GM13977 (cell line): ENCODE results near the gene AHRR.

ENCODE experiments used
- DNase-seq: peaks from one replicate; pipeline ENCODE4 v3.0.0; 2012; ENCODE audit warnings: low spot score
- in situ Hi-C: fragments of 300-500 bp; cut with MboI; formaldehyde crosslinking; loops from one replicate; pipeline ENCODE4 v1.12.0; 2022; ENCODE audit warnings: low sequenced_read_pairs, low pct_unique_long_range_greater_than_20kb, mixed read lengths, inconsistent platforms; ENCODE audit not compliant: unreplicated experiment
- TF ChIP-seq, protein P1 (sequence below): IDR thresholded peaks from 2 replicates; pipeline ENCODE4 v1.5.1; 2012; ENCODE audit warnings: mild to moderate bottlenecking, control low read depth; ENCODE audit not compliant: insufficient read depth; ENCODE audit errors: extremely low read depth, missing control alignments

The AHRR gene

DNA sequence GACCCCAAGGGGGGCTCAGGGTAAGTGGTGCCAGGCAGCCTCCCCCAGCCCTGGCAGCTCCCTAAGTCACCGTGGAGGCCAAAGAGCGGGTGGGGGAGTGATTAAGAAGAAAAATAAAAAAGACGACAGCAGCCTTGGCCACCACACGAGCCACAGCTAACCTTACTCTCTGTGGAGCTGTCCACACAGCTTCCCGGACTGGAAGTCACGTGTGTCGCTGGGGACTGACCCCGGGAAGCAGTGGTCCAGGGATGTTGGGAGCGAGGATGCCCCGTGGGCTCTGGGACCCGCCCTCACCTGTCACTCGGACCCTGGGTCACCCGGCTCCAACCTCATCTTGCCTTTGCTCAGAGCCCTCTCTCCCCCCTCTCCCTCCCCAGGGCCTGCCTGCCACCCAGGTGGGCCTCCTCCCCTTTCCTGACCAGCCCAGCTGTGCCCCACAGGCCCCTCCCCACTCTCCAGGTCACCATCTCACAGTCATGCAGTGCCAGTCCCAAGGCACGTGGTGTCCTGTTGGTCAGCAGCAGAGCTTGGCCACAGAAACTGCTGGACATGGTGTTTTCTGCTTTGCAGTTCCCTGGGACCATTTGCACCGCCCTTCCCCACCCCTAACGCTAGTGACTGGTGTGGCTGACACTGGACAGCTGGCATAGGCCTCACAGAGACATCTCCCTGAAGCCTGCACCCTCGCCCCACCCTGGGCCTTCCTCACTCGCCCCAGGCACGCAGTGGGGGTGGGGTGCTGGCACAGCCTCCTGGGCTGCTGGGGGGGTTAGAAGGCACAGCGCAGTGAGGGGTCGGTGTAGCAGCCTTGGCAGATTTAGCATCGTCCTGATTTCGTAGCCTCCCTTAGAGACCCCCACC lies 111.6 kb downstream of the AHRR start:
- in situ Hi-C loops = loop anchor here (10.0 kb wide), 1 partner anchor 108 kb away; the partner anchor contains the start of gene AHRR
- DNase-seq = no peak
- TF ChIP-seq, protein P1, sequence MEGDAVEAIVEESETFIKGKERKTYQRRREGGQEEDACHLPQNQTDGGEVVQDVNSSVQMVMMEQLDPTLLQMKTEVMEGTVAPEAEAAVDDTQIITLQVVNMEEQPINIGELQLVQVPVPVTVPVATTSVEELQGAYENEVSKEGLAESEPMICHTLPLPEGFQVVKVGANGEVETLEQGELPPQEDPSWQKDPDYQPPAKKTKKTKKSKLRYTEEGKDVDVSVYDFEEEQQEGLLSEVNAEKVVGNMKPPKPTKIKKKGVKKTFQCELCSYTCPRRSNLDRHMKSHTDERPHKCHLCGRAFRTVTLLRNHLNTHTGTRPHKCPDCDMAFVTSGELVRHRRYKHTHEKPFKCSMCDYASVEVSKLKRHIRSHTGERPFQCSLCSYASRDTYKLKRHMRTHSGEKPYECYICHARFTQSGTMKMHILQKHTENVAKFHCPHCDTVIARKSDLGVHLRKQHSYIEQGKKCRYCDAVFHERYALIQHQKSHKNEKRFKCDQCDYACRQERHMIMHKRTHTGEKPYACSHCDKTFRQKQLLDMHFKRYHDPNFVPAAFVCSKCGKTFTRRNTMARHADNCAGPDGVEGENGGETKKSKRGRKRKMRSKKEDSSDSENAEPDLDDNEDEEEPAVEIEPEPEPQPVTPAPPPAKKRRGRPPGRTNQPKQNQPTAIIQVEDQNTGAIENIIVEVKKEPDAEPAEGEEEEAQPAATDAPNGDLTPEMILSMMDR = no peak

DNA sequence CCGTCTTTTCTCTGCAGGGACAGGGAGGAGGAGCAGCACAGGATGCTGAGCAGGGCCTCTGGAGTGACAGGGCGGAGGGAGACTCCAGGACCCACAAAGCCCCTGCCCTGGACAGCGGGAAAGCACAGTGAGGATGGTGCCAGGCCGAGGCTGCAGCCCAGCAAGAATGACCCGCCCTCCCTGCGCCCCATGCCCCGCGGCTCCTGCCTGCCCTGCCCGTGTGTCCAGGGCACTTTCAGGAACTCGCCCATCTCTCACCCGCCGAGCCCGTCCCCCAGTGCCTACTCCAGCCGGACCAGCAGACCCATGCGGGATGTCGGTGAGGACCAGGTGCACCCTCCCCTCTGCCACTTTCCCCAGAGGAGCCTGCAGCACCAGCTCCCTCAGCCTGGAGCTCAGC lies 112.3 kb downstream of the AHRR start:
- TF ChIP-seq, protein P1 = no peak
- DNase-seq = no peak
- in situ Hi-C loops = loop anchor here (10.0 kb wide), 1 partner anchor 109 kb away; the partner anchor contains the start of gene AHRR

DNA sequence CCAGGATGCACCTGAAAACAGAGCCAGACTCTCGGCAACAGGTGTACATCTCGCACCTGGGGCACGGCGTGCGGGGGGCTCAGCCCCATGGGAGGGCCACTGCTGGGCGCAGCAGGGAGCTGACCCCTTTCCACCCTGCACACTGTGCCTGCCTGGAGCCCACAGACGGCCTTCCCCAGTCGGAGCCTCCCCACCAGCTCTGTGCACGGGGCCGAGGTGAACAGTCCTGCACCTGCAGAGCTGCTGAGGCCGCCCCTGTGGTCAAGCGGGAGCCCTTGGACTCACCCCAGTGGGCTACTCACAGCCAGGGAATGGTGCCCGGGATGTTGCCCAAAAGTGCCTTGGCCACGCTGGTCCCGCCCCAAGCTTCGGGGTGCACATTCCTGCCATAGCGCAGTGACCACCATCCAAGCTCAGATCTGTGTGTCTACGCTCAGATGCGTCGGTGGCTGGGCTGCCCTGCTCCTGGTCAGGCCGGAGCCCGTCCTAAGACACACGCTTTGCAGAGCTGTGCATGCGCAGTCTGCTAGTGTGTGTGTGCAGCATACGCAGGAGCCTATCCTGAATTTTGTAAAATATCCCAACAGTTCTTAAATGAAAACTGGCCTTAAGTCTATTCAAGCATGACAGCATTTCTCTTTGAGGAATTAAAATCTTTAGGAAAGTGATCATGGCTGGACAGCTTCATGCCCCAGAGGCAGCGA lies 113.1 kb downstream of the AHRR start:
- DNase-seq = no peak
- TF ChIP-seq, protein P1 = no peak
- in situ Hi-C loops = loop anchor here (10.0 kb wide), 1 partner anchor 110 kb away; the partner anchor contains the start of gene AHRR

DNA sequence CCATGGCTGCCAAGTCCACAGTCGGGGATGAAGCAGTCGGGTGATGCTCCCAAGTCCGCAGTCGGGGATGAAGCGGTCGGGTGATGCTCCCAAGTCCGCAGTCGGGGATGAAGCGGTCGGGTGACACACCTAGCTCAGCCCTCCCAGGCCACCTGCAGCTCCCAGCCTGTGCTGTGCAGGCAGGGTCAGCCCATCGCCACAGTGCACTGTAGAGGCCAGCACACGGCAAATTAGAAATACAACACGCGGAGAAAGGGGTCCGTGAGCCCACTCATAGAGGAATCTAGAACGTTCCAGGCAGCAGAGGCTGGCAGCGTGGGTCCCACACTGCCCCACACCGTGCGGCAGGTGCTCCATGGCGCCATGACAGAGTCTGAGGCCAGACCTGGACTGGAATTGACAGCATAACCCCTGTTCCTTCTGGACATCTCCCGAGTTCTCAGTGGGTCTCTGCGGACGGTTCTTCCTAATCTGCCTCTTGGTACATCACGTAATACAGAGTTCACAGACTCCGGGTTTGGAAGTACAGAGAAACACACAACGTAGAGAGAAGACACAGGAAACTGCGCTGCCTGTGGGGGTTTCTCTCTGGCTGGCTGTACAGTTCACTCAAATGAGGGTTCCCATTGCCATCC lies 113.8 kb downstream of the AHRR start:
- TF ChIP-seq, protein P1 = no peak
- in situ Hi-C loops = loop anchor here (10.0 kb wide), 1 partner anchor 110 kb away; the partner anchor contains the start of gene AHRR
- no peak for DNase-seq

DNA sequence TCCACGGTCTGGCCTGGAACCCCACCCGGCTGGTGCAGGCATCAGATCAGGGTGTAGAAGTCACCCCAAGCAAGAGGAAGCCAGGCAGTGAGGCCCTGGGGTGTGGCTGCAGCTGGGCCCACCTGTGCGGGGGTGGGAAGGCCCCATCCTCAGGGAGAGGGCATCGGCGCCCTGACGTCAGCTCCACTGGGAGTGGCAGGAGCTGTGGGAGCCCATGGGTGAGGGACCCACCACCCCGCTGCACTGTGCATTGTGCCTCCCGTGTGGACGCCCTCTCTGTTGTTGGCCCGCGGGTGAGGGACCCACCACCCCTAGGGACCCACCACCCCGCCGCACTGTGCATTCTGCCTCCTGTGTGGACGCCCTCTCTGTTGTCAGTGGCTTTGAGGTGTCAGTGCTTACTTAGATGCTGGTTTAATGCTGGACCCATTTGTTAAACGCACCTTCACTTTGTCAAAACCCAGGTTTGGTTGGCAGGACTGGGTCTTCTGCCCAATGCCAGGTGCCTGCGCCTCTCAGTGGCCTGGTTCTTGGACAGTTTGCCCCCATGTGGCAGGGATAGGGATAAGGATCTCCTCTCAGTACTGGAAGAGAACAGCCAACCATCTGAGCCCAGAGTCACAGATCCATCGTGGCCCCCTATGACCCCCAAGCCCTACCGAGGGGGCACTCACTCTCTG lies 114.6 kb downstream of the AHRR start:
- in situ Hi-C loops = loop anchor here (10.0 kb wide), 1 partner anchor 111 kb away; the partner anchor contains the start of gene AHRR
- TF ChIP-seq, protein P1 = peak; percentile 27
- DNase-seq = peak; percentile 35

DNA sequence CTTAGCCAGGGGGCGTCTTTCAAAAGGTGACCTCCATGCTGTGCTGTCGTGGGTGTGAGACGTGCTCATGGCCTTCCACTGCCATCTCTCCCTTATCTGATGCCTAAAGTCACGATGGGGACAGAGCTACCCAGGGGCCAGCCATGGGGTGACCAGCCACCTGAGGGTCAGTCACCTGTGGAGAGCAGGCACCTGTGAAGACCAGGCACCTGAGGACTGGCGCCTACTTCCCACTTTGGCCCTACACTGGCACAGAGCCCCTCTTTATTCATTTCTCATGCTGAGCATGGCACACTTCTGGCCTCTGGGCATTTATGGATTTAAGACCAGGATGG lies 115.1 kb downstream of the AHRR start:
- no peak for DNase-seq
- TF ChIP-seq, protein P1 = no peak
- in situ Hi-C loops = loop anchor here (10.0 kb wide), 1 partner anchor 112 kb away; the partner anchor contains the start of gene AHRR
